Liver (tissue), 9 donors: ENCODE results near the gene CDR2. TPM values are rescaled to one million over a fixed set of nuclear protein-coding genes. Genes with fewer than 3 reads are reported as not detected.

Source experiments
- DNase-seq: peaks from one replicate; pipeline ENCODE4 v3.0.0-alpha.2; 2017; ENCODE audit warnings: low spot score
- H3K27ac ChIP-seq, 2 donors: one replicate each; pipeline ENCODE4 v1.7.0; 2013; ENCODE audit warnings: inconsistent platforms in 2 of 2, low read length in 2 of 2, control low read depth in 1 of 2, low read depth in 1 of 2, mild to moderate bottlenecking in 1 of 2
- H3K27me3 ChIP-seq, 4 donors: one replicate each; pipeline versions ENCODE4 v1.6.1 to v1.7.0; 2013; ENCODE audit warnings: low read length in 3 of 4, inconsistent platforms in 1 of 4, mild to moderate bottlenecking in 1 of 4, moderate library complexity in 1 of 4; ENCODE audit not compliant: control insufficient read depth in 4 of 4, insufficient read depth in 4 of 4
- H3K36me3 ChIP-seq, 4 donors: one replicate each; pipeline versions ENCODE4 v1.6.1 to v1.7.0; 2013; ENCODE audit warnings: low read length in 3 of 4, mild to moderate bottlenecking in 3 of 4, low read depth in 1 of 4, moderate library complexity in 1 of 4; ENCODE audit not compliant: control insufficient read depth in 4 of 4, insufficient read depth in 3 of 4
- H3K4me1 ChIP-seq, 4 donors: one replicate each; pipeline versions ENCODE4 v1.6.1 to v1.7.0; 2013; ENCODE audit warnings: low read length in 3 of 4, mild to moderate bottlenecking in 3 of 4, moderate library complexity in 1 of 4; ENCODE audit not compliant: control insufficient read depth in 4 of 4, insufficient read depth in 4 of 4
- H3K4me3 ChIP-seq, 3 donors: one replicate each; pipeline versions ENCODE4 v1.6.1 to v1.7.0; 2013; ENCODE audit warnings: low read length in 3 of 3, control low read depth in 1 of 3, low read depth in 1 of 3, mild to moderate bottlenecking in 1 of 3
- H3K9ac ChIP-seq, 2 donors: one replicate each; pipeline ENCODE4 v1.7.0; 2013; ENCODE audit warnings: low read length in 2 of 2, mild to moderate bottlenecking in 2 of 2, moderate library complexity in 2 of 2, control low read depth in 1 of 2, low read depth in 1 of 2
- H3K9me3 ChIP-seq, 4 donors: one replicate each; pipeline versions ENCODE4 v1.6.1 to v1.7.0; 2013; ENCODE audit warnings: low read length in 3 of 4; ENCODE audit not compliant: control insufficient read depth in 4 of 4
- GABPA ChIP-seq, 2 donors: IDR thresholded peaks in 1 of 2; conservative IDR thresholded peaks in 1 of 2; 2 replicates each; pipeline ENCODE4 v1.6.1; 2016; ENCODE audit warnings: antibody characterized with exemption in 2 of 2, mild to moderate bottlenecking in 1 of 2, moderate library complexity in 1 of 2
- HNF4A ChIP-seq, 2 donors: conservative IDR thresholded peaks; 2 replicates each; pipeline ENCODE4 v1.6.1; 2016; ENCODE audit warnings: antibody characterized with exemption in 2 of 2, mild to moderate bottlenecking in 2 of 2
- HNF4G ChIP-seq: IDR thresholded peaks from 2 replicates; pipeline ENCODE4 v1.6.1; 2016; ENCODE audit warnings: antibody characterized with exemption
- JUND ChIP-seq, 2 donors: IDR thresholded peaks; 2 replicates each; pipeline ENCODE4 v1.6.1; 2016; ENCODE audit warnings: antibody characterized with exemption in 2 of 2
- NR2F2 ChIP-seq: IDR thresholded peaks from 2 replicates; pipeline ENCODE4 v1.6.1; 2016; ENCODE audit warnings: antibody characterized with exemption
- RAD21 ChIP-seq, 2 donors: IDR thresholded peaks; 2 replicates each; pipeline ENCODE4 v1.6.1; 2016; ENCODE audit warnings: antibody characterized with exemption in 2 of 2, mild to moderate bottlenecking in 2 of 2
- RXRA ChIP-seq, 2 donors: IDR thresholded peaks; 2 replicates each; pipeline ENCODE4 v1.6.1; 2017 to 2018; ENCODE audit warnings: antibody characterized with exemption in 2 of 2, mild to moderate bottlenecking in 1 of 2
- WGBS: extraction: QIAGEN DNeasy Blood & Tissue Kit; methylation state at CpG from one replicate; pipeline ENCODE4 v1.1.7; 2013; 5-methylcytosine and 5-hydroxymethylcytosine counted together
- polyA plus RNA-seq, 2 donors: library from polyadenylated mRNA; stranded (reverse) in 1 of 2; unstranded in 1 of 2; fragments of 200-250 nt in 1 of 2; fragments of >200 nt in 1 of 2; fragmentation: Nextera tagmentation in 1 of 2; extraction: Ambion mirVana in 1 of 2; gene quantifications; one replicate each; pipeline versions ENCODE4 v1.2.1 to v1.2.3, GENCODE V29; 2013 to 2015
- total RNA-seq, 2 donors: library from RNA; depleted of rRNA; stranded (reverse); fragments of >200 nt; gene quantifications; one replicate each; pipeline ENCODE4 v1.2.3, GENCODE V29; 2014
- TF ChIP-seq, protein P1 (sequence below): IDR thresholded peaks from 2 replicates; pipeline ENCODE4 v1.6.1; 2016; ENCODE audit warnings: antibody characterized with exemption
- TF ChIP-seq, protein P2 (sequence below): fragments of 150-350 bp; IDR thresholded peaks from 2 replicates; pipeline ENCODE4 v1.5.1; 2017; ENCODE audit warnings: improper control_type of control experiment, low read depth, low read length; ENCODE audit not compliant: missing input control
- TF ChIP-seq, protein P3 (sequence below): IDR thresholded peaks from 2 replicates; pipeline ENCODE4 v1.6.1; 2016; ENCODE audit warnings: antibody characterized with exemption
- TF ChIP-seq, protein P4 (sequence below): IDR thresholded peaks from 2 replicates; pipeline ENCODE4 v1.6.1; 2016; ENCODE audit warnings: antibody characterized with exemption
- TF ChIP-seq, protein P5 (sequence below): IDR thresholded peaks from 2 replicates; pipeline ENCODE4 v1.6.1; 2016; ENCODE audit warnings: antibody characterized with exemption, mild to moderate bottlenecking
- donor health status: healthy.
- donor health status: healthy.
- donor health status: healthy.
- donor health status: healthy.
- donor health status: healthy.

CDR2 gene
- total and polyA plus RNA-seq, 4 donors = 2.9 to 12.1 (median 9.7) TPM

DNA sequence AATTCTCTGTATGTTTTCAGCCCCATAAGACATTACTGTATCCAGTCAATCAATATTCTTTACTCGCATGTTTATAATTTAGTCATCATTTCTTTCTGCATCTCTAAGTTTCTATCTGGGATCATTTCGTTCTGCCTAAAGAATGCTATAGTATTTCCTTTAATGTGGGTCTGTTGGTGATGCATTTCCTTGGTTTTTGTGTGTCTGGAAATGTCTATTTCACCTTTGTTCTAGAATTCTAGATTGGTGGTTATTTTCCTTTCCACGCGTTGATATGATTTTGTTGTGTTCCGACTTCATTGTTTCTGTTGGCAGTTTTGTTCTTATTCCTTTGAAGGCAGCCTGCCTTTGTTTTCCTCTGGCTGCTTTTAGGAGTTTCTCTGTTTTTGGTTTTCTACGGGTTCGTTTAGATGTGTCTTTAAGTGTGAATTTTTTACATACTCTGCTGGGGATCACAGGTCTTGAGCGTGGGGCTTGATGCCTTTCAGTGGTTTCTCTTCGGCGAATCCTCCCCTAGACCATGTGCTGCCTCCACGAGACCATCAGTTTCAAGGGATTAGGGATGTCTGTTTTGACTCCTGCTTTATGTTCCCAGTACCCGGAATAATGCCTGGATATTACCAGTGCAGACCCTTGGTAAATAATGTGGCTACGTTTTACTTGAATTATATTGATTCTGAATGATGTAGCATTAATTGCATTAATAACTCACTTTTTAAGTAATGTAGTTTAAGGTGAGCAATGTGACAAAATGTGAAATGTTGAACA is 53.7 kb downstream of the CDR2 start:
- no peaks in the 10 kb centered on the region for H3K9me3 ChIP-seq
- DNase-seq = no peak
- TF ChIP-seq HNF4A (conservative IDR thresholded peaks at IDR 0.05) (no peak), RXRA (IDR thresholded peaks at IDR 0.05) (no peak), HNF4G (no peak), GABPA (IDR thresholded peaks at IDR 0.05 in 1 of 2, conservative IDR thresholded peaks at IDR 0.05 in 1 of 2) (no peak), JUND (IDR thresholded peaks at IDR 0.05) (no peak)
- TF ChIP-seq, protein P1, sequence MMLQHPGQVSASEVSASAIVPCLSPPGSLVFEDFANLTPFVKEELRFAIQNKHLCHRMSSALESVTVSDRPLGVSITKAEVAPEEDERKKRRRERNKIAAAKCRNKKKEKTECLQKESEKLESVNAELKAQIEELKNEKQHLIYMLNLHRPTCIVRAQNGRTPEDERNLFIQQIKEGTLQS = no peak
- TF ChIP-seq, protein P2, sequence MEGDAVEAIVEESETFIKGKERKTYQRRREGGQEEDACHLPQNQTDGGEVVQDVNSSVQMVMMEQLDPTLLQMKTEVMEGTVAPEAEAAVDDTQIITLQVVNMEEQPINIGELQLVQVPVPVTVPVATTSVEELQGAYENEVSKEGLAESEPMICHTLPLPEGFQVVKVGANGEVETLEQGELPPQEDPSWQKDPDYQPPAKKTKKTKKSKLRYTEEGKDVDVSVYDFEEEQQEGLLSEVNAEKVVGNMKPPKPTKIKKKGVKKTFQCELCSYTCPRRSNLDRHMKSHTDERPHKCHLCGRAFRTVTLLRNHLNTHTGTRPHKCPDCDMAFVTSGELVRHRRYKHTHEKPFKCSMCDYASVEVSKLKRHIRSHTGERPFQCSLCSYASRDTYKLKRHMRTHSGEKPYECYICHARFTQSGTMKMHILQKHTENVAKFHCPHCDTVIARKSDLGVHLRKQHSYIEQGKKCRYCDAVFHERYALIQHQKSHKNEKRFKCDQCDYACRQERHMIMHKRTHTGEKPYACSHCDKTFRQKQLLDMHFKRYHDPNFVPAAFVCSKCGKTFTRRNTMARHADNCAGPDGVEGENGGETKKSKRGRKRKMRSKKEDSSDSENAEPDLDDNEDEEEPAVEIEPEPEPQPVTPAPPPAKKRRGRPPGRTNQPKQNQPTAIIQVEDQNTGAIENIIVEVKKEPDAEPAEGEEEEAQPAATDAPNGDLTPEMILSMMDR = no peak
- TF ChIP-seq, protein P3, sequence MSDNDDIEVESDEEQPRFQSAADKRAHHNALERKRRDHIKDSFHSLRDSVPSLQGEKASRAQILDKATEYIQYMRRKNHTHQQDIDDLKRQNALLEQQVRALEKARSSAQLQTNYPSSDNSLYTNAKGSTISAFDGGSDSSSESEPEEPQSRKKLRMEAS = no peak
- TF ChIP-seq, protein P4, sequence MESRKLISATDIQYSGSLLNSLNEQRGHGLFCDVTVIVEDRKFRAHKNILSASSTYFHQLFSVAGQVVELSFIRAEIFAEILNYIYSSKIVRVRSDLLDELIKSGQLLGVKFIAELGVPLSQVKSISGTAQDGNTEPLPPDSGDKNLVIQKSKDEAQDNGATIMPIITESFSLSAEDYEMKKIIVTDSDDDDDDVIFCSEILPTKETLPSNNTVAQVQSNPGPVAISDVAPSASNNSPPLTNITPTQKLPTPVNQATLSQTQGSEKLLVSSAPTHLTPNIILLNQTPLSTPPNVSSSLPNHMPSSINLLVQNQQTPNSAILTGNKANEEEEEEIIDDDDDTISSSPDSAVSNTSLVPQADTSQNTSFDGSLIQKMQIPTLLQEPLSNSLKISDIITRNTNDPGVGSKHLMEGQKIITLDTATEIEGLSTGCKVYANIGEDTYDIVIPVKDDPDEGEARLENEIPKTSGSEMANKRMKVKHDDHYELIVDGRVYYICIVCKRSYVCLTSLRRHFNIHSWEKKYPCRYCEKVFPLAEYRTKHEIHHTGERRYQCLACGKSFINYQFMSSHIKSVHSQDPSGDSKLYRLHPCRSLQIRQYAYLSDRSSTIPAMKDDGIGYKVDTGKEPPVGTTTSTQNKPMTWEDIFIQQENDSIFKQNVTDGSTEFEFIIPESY = no peak
- TF ChIP-seq, protein P5, sequence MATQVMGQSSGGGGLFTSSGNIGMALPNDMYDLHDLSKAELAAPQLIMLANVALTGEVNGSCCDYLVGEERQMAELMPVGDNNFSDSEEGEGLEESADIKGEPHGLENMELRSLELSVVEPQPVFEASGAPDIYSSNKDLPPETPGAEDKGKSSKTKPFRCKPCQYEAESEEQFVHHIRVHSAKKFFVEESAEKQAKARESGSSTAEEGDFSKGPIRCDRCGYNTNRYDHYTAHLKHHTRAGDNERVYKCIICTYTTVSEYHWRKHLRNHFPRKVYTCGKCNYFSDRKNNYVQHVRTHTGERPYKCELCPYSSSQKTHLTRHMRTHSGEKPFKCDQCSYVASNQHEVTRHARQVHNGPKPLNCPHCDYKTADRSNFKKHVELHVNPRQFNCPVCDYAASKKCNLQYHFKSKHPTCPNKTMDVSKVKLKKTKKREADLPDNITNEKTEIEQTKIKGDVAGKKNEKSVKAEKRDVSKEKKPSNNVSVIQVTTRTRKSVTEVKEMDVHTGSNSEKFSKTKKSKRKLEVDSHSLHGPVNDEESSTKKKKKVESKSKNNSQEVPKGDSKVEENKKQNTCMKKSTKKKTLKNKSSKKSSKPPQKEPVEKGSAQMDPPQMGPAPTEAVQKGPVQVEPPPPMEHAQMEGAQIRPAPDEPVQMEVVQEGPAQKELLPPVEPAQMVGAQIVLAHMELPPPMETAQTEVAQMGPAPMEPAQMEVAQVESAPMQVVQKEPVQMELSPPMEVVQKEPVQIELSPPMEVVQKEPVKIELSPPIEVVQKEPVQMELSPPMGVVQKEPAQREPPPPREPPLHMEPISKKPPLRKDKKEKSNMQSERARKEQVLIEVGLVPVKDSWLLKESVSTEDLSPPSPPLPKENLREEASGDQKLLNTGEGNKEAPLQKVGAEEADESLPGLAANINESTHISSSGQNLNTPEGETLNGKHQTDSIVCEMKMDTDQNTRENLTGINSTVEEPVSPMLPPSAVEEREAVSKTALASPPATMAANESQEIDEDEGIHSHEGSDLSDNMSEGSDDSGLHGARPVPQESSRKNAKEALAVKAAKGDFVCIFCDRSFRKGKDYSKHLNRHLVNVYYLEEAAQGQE = no peak
- H3K4me3 ChIP-seq = no peak overlapping the region
- H3K9ac ChIP-seq = no peak overlapping the region
- H3K36me3 ChIP-seq = peaks cover 9 to 73% (median 23%) of the 10 kb centered on the region in 4 donors
- WGBS = 83% methylated on average over 13 of the region's 13 CpGs
- H3K4me1 ChIP-seq = peaks cover 0 to 7% (median 4%) of the 10 kb centered on the region in 4 donors
- no peak overlapping the region for H3K27ac ChIP-seq
- H3K27me3 ChIP-seq = no peaks in the 10 kb centered on the region

DNA sequence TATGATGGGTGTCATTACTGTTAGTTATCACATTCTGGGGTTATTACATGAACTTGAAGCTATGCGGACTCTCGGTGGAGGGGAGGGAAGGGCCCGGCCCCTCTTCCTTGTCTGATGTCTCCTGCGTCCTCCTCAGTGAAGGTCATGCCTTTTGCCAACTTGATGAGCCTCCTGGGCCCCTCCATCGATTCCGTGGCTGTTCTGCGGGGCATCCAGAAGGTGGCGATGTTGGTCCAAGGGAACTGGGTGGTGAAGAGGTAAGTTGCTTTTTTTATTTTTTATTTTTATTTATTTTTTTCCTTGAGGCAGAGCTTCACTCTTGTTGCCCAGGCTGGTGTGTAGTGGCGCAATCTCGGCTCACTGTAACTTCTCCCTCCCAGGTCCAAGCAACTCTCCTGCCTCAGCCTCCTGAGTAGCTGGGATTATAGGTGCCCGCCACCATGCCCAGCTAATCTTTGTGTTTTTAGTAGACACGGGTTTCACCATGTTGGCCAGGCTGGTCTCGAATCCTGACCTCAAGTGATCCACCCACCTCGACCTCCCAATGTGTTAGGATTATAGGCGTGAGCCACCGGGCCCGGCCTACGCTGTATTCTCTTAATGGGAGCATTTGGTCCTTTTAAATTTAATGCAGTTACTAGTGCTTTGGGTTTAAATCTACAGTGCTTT is 55.6 kb downstream of the CDR2 start:
- Histone ChIP-seq H3K9me3 (no peaks in the 10 kb centered on the region), H3K27me3 (no peaks in the 10 kb centered on the region), H3K27ac (no peak overlapping the region), H3K9ac (no peak overlapping the region), H3K4me1 (peaks cover 0 to 7% (median 4%) of the 10 kb centered on the region in 4 donors), H3K36me3 (peaks cover 13 to 70% (median 23%) of the 10 kb centered on the region in 4 donors), H3K4me3 (no peak overlapping the region)
- 78% methylated on average over 18 of the region's 18 CpGs for WGBS
- peak; percentile 65 for DNase-seq
- no peak for TF ChIP-seq NR2F2
- TF ChIP-seq RAD21 (IDR thresholded peaks at IDR 0.05) = peak; percentile 70 to 79
- TF ChIP-seq, protein P2 = peak; percentile 55
